Fibroblast of the aortic adventitia (primary cell): ENCODE results near the gene AKAP8. TPM values are rescaled to one million over a fixed set of nuclear protein-coding genes. Genes with fewer than 3 reads are reported as not detected.

ENCODE experiments used
- DNase-seq: peaks from one replicate; pipeline ENCODE4 v3.0.0-alpha.2; 2010; ENCODE audit warnings: low read depth
- H3K4me3 ChIP-seq: 2 replicates; pipeline ENCODE4 v1.5.1; 2011; ENCODE audit warnings: low read depth, mild to moderate bottlenecking, control low read depth, low read length, moderate library complexity
- CTCF ChIP-seq: IDR thresholded peaks from 2 replicates; pipeline ENCODE4 v1.5.1; 2011; ENCODE audit warnings: mild to moderate bottlenecking, low read length, control low read depth, inconsistent platforms; ENCODE audit not compliant: insufficient read depth
- total RNA-seq: library from RNA; depleted of rRNA; stranded (reverse); fragments of >200 nt; gene quantifications from 2 replicates; pipeline ENCODE4 v1.2.3, GENCODE V29; 2012; ENCODE audit warnings: low replicate concordance

Gene AKAP8
- total RNA-seq, 1 donor = 15.5 TPM

DNA sequence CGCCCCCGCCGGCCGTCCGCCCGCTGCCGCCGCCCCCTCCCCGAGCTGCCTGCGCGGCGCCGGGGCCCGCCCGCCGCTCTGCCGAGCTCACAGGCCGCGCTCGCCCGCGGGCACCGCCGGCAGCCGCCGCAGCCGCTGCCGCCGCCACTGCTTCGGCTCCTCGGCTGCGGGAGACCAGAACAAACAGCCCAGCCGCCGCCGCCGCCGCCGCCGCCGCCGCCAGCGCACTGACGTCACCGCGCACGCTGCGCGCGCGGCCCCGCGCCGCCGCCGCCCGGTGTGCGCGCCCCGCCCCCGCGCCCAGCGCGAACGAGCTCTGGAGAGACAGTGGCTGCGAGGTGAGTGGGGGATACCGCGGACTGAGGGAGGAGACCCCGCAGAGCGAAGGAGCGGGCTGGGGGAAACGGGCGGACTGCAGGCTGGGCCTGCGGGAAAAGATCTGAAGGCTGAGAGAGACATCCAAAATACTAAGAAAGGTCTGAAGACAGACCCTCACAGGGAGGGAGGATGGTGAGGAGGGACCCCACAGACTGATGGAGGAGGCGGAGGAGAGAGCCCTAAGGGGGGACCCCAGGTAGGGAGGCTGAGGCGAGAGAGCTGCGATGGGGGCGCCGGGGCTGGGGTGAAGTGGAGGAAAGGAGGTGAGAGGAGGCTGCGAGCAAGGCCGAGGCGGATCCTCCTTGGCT lies 47.1 kb downstream of the AKAP8 start, which contains the start of gene BRD4:
Gene BRD4, minus strand, starts transcription at position 229 of the 686 bp plus-strand sequence. CDS start 59,440 bp downstream, outside the sequence.
- TF ChIP-seq CTCF = no peak
- peak within 1 kb of the TSS; percentile 91 for H3K4me3 ChIP-seq
- peak; percentile 37 for DNase-seq

GRCh38 chr19:15331419-15332310 lies 47.9 kb downstream of the AKAP8 start:
- TF ChIP-seq CTCF = no peak
- no peak for DNase-seq
- H3K4me3 ChIP-seq = peak overlapping the region; percentile 91

GRCh38 chr19:15330801-15331418 lies 48.7 kb downstream of the AKAP8 start:
- DNase-seq = peak; percentile 64
- TF ChIP-seq CTCF = no peak
- H3K4me3 ChIP-seq = peak overlapping the region; percentile 91

DNA sequence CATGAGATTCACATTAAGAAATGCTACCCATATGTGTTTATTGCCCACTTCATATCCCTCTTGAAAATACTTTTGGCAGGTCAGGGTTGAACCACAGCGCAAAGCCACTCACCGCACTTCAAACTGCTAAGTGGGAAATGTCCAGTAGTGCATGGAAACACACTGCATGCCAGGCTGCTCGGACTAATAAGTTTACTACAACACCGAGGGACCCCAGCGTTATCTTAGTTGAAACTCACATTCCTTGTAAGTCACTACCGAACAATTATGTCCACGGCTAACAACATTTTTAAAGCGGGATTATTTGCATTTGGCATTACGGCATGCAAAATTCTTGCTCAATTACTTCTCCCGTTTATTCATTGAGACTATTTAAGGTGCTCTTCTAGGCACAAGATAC lies 51.3 kb downstream of the AKAP8 start:
- H3K4me3 ChIP-seq = no peak overlapping the region
- no peak for DNase-seq
- TF ChIP-seq CTCF = no peak

DNA sequence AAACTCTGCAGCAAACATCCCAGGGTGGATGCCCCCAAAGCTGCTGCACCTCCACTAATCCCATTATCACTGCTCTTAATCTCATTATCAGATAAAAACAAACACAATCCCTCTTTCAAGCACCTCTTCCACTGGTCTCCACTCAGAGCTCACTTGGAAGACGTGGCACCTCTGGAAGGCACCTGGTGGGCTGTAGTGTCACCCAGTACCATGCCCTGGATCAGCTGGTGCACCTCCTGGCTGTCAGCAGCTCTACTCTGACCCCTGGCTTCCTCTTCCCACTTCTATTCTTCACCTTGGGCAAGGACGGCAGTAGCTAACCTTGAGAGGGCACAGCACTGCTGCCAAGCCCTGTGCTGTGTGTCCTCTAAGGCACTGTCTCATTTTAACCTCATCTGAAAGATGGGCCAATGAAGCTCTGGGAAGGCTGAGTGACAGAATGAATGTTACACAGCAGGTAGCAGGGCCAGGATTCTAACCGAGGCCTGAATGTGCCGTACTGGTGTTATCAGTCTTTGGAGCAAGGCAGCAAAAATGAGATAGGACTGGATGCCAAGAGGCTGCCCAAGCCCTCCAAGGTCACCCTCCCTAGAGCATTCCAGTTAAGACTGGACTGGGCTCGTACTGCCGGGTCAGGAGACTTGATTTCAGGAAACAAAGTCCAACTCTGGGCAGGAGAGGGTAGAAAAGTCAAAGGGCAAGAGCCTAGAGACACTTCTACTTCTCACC lies 54.6 kb downstream of the AKAP8 start:
- DNase-seq = no peak
- TF ChIP-seq CTCF = no peak

More for the DNA sequence above, 54.6 kb downstream of the AKAP8 start:
- H3K4me3 ChIP-seq = no peak overlapping the region
